GM10248 (cell line): ENCODE results near the gene DDX10.

Experiments
- CTCF ChIA-PET: fragments of 300-600 bp; sonication (Branson Sonifier 250); formaldehyde crosslinking; extraction: SDS; loops from one replicate; lab custom pipeline; 2021; ENCODE audit warnings: antibody characterized with exemption; lab: Yijun Ruan, JAX
- POLR2A ChIA-PET: fragments of 350-650 bp; sonication (Branson Sonifier 250); formaldehyde crosslinking; extraction: SDS; loops from one replicate; lab custom pipeline; 2020; ENCODE audit warnings: antibody characterized with exemption; lab: Yijun Ruan, JAX
- DNase-seq: peaks from one replicate; pipeline ENCODE4 v3.0.0; 2012; ENCODE audit errors: extremely low spot score
- TF ChIP-seq, protein P1 (sequence below): IDR thresholded peaks from 2 replicates; pipeline ENCODE4 v1.5.1; 2012; ENCODE audit warnings: mild to moderate bottlenecking, low read depth; ENCODE audit errors: extremely low read depth, missing control alignments, control extremely low read depth

The DDX10 gene

GRCh38 chr11:108886660-108887009, 221.8 kb downstream of the DDX10 start:
- ChIA-PET POLR2A (no interaction called here), CTCF (interaction anchor here (2.2 kb wide), 1 partner anchor 11 kb away, joined by 10 read pairs; no protein-coding TSS in a partner anchor)
- TF ChIP-seq, protein P1, sequence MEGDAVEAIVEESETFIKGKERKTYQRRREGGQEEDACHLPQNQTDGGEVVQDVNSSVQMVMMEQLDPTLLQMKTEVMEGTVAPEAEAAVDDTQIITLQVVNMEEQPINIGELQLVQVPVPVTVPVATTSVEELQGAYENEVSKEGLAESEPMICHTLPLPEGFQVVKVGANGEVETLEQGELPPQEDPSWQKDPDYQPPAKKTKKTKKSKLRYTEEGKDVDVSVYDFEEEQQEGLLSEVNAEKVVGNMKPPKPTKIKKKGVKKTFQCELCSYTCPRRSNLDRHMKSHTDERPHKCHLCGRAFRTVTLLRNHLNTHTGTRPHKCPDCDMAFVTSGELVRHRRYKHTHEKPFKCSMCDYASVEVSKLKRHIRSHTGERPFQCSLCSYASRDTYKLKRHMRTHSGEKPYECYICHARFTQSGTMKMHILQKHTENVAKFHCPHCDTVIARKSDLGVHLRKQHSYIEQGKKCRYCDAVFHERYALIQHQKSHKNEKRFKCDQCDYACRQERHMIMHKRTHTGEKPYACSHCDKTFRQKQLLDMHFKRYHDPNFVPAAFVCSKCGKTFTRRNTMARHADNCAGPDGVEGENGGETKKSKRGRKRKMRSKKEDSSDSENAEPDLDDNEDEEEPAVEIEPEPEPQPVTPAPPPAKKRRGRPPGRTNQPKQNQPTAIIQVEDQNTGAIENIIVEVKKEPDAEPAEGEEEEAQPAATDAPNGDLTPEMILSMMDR, result no peak
- no peak for DNase-seq

GRCh38 chr11:108887436-108888238, 222.8 kb downstream of the DDX10 start:
- CTCF ChIA-PET, result interaction anchor here (1.1 kb wide), 1 partner anchor 16 kb away, joined by 3 read pairs; no protein-coding TSS in a partner anchor
- POLR2A ChIA-PET, result no interaction called here
- DNase-seq, result no peak
- TF ChIP-seq, protein P1, result no peak

DNA sequence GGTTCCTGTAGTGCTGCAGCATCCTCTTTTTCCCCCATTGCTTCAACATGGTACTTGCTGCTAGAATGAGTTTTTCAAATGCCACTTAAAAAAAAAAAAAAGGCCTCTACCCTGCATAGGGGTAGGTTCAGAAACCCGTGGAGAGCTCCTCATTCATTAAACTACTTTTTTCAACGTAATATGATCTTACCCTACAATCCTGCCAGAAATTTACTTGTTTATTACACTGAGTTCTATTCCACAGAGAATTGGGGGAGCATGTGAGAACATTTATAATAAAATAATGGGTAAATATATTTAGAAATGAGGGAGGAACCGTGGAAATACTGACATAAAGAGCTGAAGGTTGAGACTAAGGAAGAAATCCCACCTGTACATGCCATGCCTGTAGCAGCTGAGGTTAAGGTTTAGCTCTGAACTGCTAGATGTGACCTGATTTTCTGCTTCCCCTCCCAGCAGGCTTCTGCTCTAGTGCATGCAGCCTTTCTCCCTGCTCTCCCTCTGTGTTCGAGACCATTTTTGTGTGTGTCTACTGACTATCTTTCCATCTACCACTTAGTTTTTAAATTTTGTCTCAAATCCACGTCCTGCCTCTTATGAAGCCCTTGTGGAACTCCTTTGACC, 225.7 kb downstream of the DDX10 start:
- CTCF ChIA-PET, result no interaction called here
- POLR2A ChIA-PET, result no interaction called here
- TF ChIP-seq, protein P1, result no peak
- no peak for DNase-seq

DNA sequence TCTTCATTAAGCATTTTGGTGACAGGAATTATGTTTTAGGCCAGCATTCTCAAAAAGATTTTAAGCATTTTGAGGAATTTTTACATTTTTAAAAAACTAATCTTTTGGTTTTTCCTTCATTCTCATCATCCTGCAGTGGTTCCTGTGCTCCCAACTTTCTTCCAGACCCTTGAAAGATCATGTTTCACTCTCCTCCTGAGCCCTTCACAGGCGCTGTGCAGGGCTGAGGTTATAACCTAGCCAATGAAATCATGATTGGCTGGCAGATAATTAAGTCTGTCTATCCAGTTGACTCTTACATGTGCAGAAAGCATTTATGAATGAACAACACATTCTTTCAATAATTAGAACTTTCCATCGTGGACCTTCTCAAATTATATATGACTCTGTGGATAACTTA, 226.3 kb downstream of the DDX10 start:
- POLR2A ChIA-PET, result no interaction called here
- CTCF ChIA-PET, result no interaction called here
- no peak for DNase-seq
- TF ChIP-seq, protein P1, result no peak

DNA sequence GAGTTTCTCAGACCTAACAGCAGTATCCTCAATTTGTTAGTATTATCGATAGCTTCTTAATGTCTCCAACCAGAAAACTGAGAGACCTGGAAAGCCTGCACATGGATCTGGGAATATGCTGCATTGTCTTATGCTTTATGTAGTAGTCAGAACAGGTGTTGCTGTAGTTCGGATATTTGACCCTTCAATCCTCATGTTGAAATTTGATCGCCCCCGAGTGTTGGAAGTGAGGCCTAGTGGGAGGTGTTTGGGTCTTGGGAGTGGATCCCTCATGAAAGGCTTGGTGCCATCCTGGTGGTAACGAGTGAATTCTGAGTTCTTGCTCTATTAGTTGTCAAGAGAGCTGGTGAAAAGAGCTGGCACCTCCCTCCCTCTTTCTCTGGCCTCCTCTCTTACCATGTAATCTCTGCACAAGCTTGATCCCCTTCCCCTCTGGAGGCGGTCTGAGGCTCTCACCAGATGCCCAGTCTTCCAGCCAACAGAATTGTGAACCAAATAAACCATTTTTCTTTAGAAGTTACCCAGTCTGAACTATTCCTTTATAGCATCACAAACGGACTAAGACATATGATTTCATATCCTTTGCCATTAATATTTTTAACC, 227.1 kb downstream of the DDX10 start:
- TF ChIP-seq, protein P1, result no peak
- POLR2A ChIA-PET, result no interaction called here
- CTCF ChIA-PET, result no interaction called here
- DNase-seq, result no peak

DNA sequence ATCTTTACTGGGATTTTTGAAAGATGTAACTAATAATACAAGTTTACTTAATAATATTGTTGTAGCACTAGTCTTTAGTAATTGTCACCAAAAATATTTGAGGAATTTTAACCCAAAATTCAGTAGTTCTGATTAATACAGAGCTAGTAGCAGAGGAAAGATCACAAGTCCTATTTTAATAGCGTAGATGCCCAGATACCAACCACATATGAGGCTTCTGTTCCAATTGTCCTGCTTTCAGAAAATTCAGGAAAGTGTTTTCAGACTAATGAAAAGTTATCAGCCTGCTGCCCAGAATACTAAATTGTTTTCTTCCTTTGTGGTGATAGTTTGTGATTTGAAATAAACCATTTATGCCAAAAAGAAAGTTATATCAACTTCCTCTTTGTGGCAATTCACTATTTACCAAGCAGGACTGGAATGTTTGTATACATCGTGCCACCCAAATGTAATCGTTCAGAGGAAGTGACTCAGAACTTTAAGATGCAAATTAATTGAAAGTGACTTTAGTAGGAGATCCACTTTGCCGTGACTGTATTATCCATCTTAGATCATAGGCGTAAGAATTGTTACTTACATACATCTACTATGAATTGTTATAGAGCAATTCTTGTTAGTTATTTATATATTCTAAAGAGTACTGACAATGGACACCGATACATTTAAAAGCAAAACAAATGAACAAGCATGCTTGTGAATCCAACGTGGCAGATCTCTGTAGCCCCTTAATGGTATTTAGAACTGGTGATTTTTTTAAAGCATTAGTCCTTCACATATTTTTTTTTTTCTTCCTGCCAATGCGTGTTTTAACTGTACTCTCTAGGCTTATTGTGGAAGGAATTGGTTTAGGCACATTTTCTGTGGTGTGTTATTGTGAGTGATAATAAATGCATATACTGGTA, 231.0 kb downstream of the DDX10 start:
- DNase-seq, result no peak
- POLR2A ChIA-PET, result no interaction called here
- CTCF ChIA-PET, result no interaction called here
- TF ChIP-seq, protein P1, result no peak
